Activated CD4-positive, alpha-beta T cell treated with anti-CD3 and anti-CD28 coated beads, Interleukin-2, amount 50 U/mL, for 4 hours (primary cell): ENCODE measurements around the gene RNF224.

ENCODE experiments used
- DNase-seq, 2 experiments: peaks; one replicate each; pipeline ENCODE4 v3.0.0-alpha.2; 2020

Gene RNF224

DNA sequence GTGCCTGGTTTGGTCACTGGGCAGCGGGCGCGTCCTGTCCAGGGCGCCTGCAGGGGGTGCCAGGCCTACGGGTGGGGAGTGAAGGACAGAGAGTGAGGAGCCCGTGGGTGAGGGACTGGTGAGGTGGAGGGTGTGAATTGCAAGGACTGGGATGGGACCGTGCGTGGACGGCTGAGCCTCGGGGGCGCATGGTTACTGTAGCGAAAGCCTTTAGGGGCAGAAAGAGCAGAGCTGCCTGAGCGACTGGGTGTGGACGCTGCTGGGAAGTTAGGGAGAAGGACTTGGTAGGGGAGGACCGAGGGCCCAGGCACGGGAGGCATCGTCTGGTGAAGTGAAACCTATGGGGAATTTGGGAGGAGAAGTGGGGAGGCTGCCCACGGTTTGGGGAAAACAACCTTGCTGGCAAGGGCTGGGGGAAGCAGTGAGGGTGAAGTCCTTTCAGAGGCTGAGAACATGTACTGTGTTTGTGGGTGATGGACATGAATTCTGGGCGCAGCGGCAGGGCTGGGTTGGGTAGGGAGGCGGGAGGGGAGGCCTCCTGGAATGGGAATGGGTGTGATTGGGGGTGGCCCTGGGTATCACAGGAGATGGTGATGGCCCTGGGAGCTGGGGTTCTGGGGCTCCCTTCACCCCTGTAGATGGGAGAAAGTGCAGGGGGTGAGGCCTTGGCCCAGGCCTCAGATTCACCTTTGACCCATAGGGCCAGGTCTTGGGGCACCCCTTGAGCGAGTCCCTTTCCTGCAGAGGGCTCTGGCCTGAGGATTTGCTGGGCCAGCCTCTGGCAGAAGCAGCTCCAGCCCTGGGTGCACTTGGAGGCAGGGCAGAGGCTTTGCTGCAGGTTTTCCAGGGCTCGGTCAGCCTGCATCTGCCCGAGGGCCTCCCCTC lies 48.5 kb downstream of the RNF224 start:
- no peak for DNase-seq

GRCh38 chr9:137276473-137277328 lies 49.4 kb downstream of the RNF224 start:
- DNase-seq, result no peak

- DNase-seq, result no peak
Measured at GRCh38 chr9:137277329-137278041, 50.2 kb downstream of the RNF224 start, which contains the start of gene TOR4A. TOR4A (plus strand) TSS chr9:137277726; CDS start chr9:137278690, 964 bp downstream.

- DNase-seq, result no peak
Measured at GRCh38 chr9:137278061-137278701, 50.9 kb downstream of the RNF224 start.
